Placental pericyte (primary cell): Measurements from ENCODE around the gene MCTP2. TPM values are rescaled to one million over a fixed set of nuclear protein-coding genes. Genes with fewer than 3 reads are reported as not detected.

Experiments used
- total RNA-seq: library from RNA; depleted of rRNA; stranded (reverse); fragments of >200 nt; gene quantifications from 2 replicates; pipeline ENCODE4 v1.2.3, GENCODE V29; 2012

Gene MCTP2
- 35.4 and 53.6 TPM in 2 replicates for total RNA-seq

GRCh38 chr15:94230883-94231722 is at the start of gene MCTP2:
Gene MCTP2, plus strand, starts transcription at chr15:94231561. Its CDS starts 66,705 bp downstream, at chr15:94298266.

